ENCODE results near the gene ICA1. TPM values are rescaled to one million over a fixed set of nuclear protein-coding genes. Genes with fewer than 3 reads are reported as not detected.

The ICA1 gene
- total and polyA plus RNA-seq, 2 of the 4 experiments (the other 2 are of a cell fraction), result not detected

DNA sequence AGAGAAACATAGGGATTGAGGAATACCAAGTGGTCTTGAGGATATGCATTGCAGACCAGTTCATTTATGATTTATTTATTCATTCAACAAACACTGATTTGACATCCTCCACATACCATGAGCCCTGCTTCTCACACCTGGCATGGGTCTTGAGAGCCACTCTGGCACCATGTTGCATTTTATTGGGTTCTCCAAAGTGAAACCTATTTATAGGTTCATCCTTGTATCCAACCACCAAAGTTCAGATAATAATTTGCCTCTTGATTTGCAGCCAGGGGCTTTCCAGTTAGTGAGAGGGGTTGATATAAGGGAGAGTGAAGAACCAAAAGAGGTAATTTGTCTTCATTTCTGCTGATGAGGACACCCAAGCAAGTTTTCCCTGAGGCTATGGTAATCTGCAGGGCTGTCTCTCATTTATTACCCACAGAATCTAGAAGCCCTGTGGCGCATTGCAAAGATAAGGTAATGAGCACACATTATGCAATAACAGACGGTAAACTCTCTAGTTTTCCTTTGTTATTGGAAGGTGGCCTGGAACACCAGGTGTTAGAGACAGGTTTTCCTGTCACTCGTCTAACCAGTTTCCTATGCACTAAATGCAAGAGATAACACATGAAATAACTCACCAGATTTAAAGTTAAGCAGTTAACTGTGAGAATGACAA, 28.8 kb upstream of the ICA1 start:
- Histone ChIP-seq H4K20me1 (ENCODE audit: insufficient read depth, low read length) (no peaks in the 10 kb centered on the region), H2BK5ac (ENCODE audit: low read depth, low read length, poor library complexity, severe bottlenecking) (no peak overlapping the region), H3K4me2 (ENCODE audit: low read depth, low read length) (no peak overlapping the region), H3K4ac (ENCODE audit: low read depth, low read length) (no peak overlapping the region), H3K9me3 (ENCODE audit: control insufficient read depth, insufficient read depth, low read length) (no peaks in the 10 kb centered on the region), H3K23ac (ENCODE audit: low read depth, low read length) (no peak overlapping the region), H2AK5ac (ENCODE audit: low read depth, low read length) (no peak overlapping the region), H3K9me1 (ENCODE audit: insufficient read depth, low read length) (no peaks in the 10 kb centered on the region), H3K9ac (ENCODE audit: low read depth, low read length) (no peak overlapping the region), H3K14ac (replicated peaks; ENCODE audit: low read depth, low read length) (no peak overlapping the region), H3K79me1 (ENCODE audit: low read depth in 1 of 2, low read length in 2 of 2) (no peaks in the 10 kb centered on the region), H3K18ac (ENCODE audit: low read depth, low read length) (no peak overlapping the region), H2BK20ac (ENCODE audit: low read depth, low read length) (no peak overlapping the region), H3K4me1 (ENCODE audit: control insufficient read depth, insufficient read depth, low read length) (no peaks in the 10 kb centered on the region), H4K91ac (ENCODE audit: insufficient read depth, low read depth, low read length) (no peak overlapping the region), H2AFZ (replicated peaks; ENCODE audit: low read length, poor library complexity) (no peak overlapping the region), H3K36me3 (ENCODE audit: control insufficient read depth, insufficient read depth, low read length) (no peaks in the 10 kb centered on the region), H4K8ac (ENCODE audit: low read depth in 2 of 2, low read length in 2 of 2) (no peak overlapping the region), H2BK15ac (ENCODE audit: low read depth, low read length) (no peak overlapping the region), H3K56ac (ENCODE audit: extremely low read depth, insufficient read depth, low read length) (no peak overlapping the region), H3K27me3 (ENCODE audit: control insufficient read depth, insufficient read depth, low read length) (no peaks in the 10 kb centered on the region), H3K27ac (ENCODE audit: insufficient read depth, low read length) (no peak overlapping the region), H4K5ac (ENCODE audit: low read depth, low read length) (no peak overlapping the region), H2AK9ac (replicated peaks; ENCODE audit: low read depth, low read length, poor library complexity) (no peak overlapping the region), H2BK120ac (ENCODE audit: low read depth, low read length) (no peak overlapping the region), H3K4me3 (ENCODE audit: insufficient read depth, low read depth, low read length) (no peak overlapping the region)
- in situ Hi-C loops (cut with MboI; ENCODE audit: low sequenced_read_pairs), result no loop called here
- no peak for ATAC-seq (ENCODE audit: low read depth)
- TF ChIP-seq RFX5 (IDR thresholded peaks at IDR 0.05; ENCODE audit: low read depth, low read length), result no peak
- no peak for TF ChIP-seq NFE2L2 (IDR thresholded peaks at IDR 0.05; ENCODE audit: low read depth, low read length)
- no peak for TF ChIP-seq BHLHE40 (IDR thresholded peaks at IDR 0.05; ENCODE audit: low read depth, low read length)
- no peak for TF ChIP-seq FOS (IDR thresholded peaks at IDR 0.05; ENCODE audit: low read depth, low read length)
- no peak for TF ChIP-seq SMC3 (IDR thresholded peaks at IDR 0.05; ENCODE audit: low read depth, low read length)
- TF ChIP-seq, protein P1, sequence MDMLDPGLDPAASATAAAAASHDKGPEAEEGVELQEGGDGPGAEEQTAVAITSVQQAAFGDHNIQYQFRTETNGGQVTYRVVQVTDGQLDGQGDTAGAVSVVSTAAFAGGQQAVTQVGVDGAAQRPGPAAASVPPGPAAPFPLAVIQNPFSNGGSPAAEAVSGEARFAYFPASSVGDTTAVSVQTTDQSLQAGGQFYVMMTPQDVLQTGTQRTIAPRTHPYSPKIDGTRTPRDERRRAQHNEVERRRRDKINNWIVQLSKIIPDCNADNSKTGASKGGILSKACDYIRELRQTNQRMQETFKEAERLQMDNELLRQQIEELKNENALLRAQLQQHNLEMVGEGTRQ (IDR thresholded peaks at IDR 0.05; ENCODE audit: low read depth, low read length), result no peak
- TF ChIP-seq, protein P2, sequence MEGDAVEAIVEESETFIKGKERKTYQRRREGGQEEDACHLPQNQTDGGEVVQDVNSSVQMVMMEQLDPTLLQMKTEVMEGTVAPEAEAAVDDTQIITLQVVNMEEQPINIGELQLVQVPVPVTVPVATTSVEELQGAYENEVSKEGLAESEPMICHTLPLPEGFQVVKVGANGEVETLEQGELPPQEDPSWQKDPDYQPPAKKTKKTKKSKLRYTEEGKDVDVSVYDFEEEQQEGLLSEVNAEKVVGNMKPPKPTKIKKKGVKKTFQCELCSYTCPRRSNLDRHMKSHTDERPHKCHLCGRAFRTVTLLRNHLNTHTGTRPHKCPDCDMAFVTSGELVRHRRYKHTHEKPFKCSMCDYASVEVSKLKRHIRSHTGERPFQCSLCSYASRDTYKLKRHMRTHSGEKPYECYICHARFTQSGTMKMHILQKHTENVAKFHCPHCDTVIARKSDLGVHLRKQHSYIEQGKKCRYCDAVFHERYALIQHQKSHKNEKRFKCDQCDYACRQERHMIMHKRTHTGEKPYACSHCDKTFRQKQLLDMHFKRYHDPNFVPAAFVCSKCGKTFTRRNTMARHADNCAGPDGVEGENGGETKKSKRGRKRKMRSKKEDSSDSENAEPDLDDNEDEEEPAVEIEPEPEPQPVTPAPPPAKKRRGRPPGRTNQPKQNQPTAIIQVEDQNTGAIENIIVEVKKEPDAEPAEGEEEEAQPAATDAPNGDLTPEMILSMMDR (conservative IDR thresholded peaks at IDR 0.05; ENCODE audit: low read depth, low read length), result no peak
- no peak for TF ChIP-seq MAZ (IDR thresholded peaks at IDR 0.05; ENCODE audit: borderline replicate concordance, low read depth, low read length)
- no peak for TF ChIP-seq MAFK (IDR thresholded peaks at IDR 0.05; ENCODE audit: low read depth, low read length)
- TF ChIP-seq POLR2A (IDR thresholded peaks at IDR 0.05; ENCODE audit: low read depth, low read length), result no peak
- no peak for TF ChIP-seq CHD1 (IDR thresholded peaks at IDR 0.05; ENCODE audit: low read depth, low read length)
- no peak for TF ChIP-seq CEBPB (IDR thresholded peaks at IDR 0.05; ENCODE audit: low read depth, low read length)
- TF ChIP-seq, protein P3, sequence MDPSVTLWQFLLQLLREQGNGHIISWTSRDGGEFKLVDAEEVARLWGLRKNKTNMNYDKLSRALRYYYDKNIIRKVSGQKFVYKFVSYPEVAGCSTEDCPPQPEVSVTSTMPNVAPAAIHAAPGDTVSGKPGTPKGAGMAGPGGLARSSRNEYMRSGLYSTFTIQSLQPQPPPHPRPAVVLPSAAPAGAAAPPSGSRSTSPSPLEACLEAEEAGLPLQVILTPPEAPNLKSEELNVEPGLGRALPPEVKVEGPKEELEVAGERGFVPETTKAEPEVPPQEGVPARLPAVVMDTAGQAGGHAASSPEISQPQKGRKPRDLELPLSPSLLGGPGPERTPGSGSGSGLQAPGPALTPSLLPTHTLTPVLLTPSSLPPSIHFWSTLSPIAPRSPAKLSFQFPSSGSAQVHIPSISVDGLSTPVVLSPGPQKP (IDR thresholded peaks at IDR 0.05; ENCODE audit: borderline replicate concordance, low read depth, low read length), result no peak
- no peak for TF ChIP-seq RCOR1 (IDR thresholded peaks at IDR 0.05; ENCODE audit: insufficient replicate concordance, low read length)
- TF ChIP-seq RAD21 (IDR thresholded peaks at IDR 0.05; ENCODE audit: low read length), result no peak
- TF ChIP-seq MXI1 (IDR thresholded peaks at IDR 0.05; ENCODE audit: borderline replicate concordance, low read depth, low read length), result no peak
- WGBS, 2 experiments (ENCODE audit: extremely low coverage in 2 of 2, insufficient read length in 1 of 2), result no CpG with 5 or more reads among the region's 3 CpGs
- intact Hi-C loops (cut with micrococcal nuclease), result loop anchor here (10.0 kb wide), 1 partner anchor 696 kb away; no protein-coding TSS in a partner anchor
- no TSS peak for BruUV-seq (replicated peaks)
- no peak for DNase-seq
- ChIA-PET POLR2A (ENCODE audit: unreplicated experiment) (no interaction called here), CTCF (no interaction called here)
- dilution Hi-C loops (cut with HindIII; ENCODE audit: low sequenced_read_pairs, unreplicated experiment), result no loop called here

Measured in IMR-90 (cell line).